Tibial nerve (tissue), 4 donors: Measurements from ENCODE around the gene SLC39A11. TPM values are rescaled to one million over a fixed set of nuclear protein-coding genes. Genes with fewer than 3 reads are reported as not detected.

Experiments used
- DNase-seq, 2 donors: peaks; one replicate each; pipeline ENCODE4 v3.0.0-alpha.2; 2019; ENCODE audit warnings: low spot score in 2 of 2
- H3K27ac ChIP-seq, 4 donors: fragments of 200-600 bp; sonication (generic) in 3 of 4; one replicate each; pipeline ENCODE4 v1.5.1; 2017 to 2019; ENCODE audit warnings: mild to moderate bottlenecking in 1 of 4
- H3K27me3 ChIP-seq, 2 donors: fragments of 200-600 bp; sonication (generic) in 1 of 2; one replicate each; pipeline versions ENCODE4 v1.5.1 to v1.6.0; 2017 to 2019
- H3K36me3 ChIP-seq, 3 donors: fragments of 200-600 bp; sonication (generic); one replicate each; pipeline ENCODE4 v1.5.1; 2018 to 2019
- H3K4me1 ChIP-seq, 4 donors: fragments of 200-600 bp; sonication (generic) in 3 of 4; one replicate each; pipeline ENCODE4 v1.5.1; 2017 to 2019
- H3K4me3 ChIP-seq, 4 donors: fragments of 200-600 bp; sonication (generic) in 3 of 4; one replicate each; pipeline ENCODE4 v1.5.1; 2017 to 2019; ENCODE audit warnings: mild to moderate bottlenecking in 1 of 4, moderate library complexity in 1 of 4
- H3K9me3 ChIP-seq, 4 donors: fragments of 200-600 bp; sonication (generic) in 3 of 4; one replicate each; pipeline ENCODE4 v1.5.1; 2017 to 2019
- EP300 ChIP-seq, 2 donors: sonication (generic); formaldehyde crosslinking; IDR thresholded peaks; one replicate each; pipeline ENCODE4 v1.6.1; 2017; ENCODE audit warnings: antibody characterized with exemption in 2 of 2, mild to moderate bottlenecking in 1 of 2
- POLR2A ChIP-seq, 2 donors: fragments of 450-650 bp; IDR thresholded peaks; one replicate each; pipeline ENCODE4 v1.6.1; 2017; ENCODE audit warnings: antibody characterized with exemption in 2 of 2, mild to moderate bottlenecking in 2 of 2, moderate library complexity in 2 of 2
- WGBS, 2 donors: methylation state at CpG; one replicate each; pipeline ENCODE4 v1.1.5; 2018; 5-methylcytosine and 5-hydroxymethylcytosine counted together
- total RNA-seq, 4 donors: library from RNA; depleted of rRNA; stranded (reverse); fragments of >200 nt; gene quantifications; one replicate each; pipeline ENCODE4 v1.1.0, GENCODE V29; 2016
- TF ChIP-seq, protein P1 (sequence below), 5 experiments: fragments of 200-600 bp in 3 of 5; fragments of 450-650 bp in 2 of 5; sonication (generic) in 3 of 5; IDR thresholded peaks; one replicate each; pipeline ENCODE4 v1.5.1; 2016 to 2019; ENCODE audit warnings: antibody characterized with exemption in 5 of 5, mild to moderate bottlenecking in 3 of 5, moderate library complexity in 2 of 5

SLC39A11 gene
- total RNA-seq, 4 donors from 2014 or later: 19.9 to 48.4 (median 37.5) TPM

DNA sequence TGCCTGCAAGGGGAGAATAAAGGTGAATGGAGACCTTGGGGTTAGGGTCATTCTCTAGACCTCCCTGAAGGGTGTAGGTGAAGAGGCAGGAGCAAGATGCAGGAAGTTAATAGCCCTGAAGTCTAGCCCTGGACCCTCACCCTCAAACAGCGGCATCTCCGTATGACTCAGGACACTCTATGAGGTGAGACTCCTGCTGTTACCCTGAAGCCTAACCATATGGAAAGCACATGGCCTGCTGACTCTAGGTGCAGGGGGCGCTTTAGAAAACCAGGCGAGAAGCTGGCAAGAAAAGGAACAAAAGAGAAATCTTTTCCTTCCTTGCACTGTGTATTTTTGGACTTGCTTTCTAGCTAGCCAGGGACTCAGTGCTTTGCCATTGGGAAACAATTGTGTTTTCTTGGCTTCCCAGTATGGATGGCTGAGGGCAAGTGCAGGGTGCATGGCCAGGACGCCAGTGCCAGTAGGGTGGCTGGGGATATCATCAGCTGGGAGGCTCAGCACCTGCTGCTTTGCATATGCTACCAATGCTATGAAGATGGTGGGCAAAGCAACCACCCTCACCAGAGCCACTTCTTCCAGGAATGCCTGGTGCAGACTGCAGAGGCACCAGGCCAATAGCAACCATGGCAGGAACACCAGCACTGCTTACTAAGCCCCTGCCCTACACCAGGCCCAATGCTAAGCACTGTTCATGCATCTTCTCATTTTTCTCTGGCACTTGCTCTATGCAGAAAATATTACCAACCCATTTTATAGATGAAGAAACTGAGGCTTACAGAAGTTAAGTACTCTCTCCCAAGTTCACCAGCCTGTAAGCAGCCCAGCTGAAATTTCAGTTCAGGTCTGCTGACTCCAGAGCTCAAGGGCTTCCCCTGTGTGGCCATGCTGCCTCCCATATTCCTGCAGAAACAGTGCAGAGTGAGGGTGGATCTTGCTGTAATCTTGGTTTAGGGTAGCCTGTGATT, 425.1 kb downstream of the SLC39A11 start:
- WGBS, 2 donors: 82 to 89% methylated on average over 5 of the region's 5 CpGs
- peak overlapping the region in 2 of 4 donors; percentile 66 to 81 for H3K27ac ChIP-seq

DNA sequence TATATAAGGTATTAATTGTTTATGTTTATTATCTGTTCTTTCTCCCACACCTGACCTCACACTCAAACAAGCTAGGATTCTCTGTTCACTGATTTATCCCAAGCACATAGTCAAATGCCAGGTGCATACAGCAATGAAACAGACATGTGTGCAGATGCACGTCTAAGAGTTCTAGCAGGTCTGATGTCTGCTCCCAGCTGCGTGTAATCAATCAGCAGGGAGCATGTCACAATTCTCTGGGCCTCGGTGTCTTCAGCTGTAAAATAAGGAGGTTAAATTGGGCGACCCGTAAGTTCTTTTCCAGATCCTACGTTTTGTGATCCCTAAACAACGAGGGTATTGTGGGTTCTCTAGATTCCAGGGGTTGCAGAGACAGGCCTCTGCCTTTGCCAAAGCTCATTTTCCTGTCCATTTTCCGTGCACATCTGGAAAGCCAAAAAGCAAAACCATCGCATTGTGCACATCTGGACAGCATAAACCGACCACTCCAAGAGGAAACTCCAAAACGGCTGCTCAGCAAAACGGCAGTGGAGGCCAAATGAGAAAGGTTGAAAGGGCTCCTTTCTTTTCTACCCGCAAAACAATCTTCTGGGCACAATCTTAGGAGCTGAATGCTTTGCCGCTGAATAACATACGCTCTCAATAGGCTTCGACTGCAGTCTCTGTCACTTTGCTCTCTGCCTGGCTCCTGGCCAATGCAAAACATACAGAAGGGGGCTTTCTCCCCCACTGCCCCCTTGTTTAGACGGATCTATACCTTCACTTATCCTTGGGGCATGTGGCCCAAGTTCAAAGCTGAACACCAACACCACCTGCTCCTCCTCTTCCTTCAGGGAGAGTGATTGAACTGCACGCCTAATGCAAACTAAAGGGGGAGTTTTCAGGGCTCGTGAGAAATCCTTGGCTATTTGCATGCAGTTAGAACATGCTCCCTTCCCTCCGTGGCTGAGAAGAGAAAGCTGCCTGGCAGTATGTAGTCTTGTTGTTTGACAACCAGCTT, 426.3 kb downstream of the SLC39A11 start:
- H3K4me1 ChIP-seq: peaks cover 0 to 27% (median 13%) of the 10 kb centered on the region in 4 donors
- peak in 1 of 2 donors; percentile 22 for TF ChIP-seq EP300 (IDR thresholded peaks at IDR 0.05)
- TF ChIP-seq, protein P1, sequence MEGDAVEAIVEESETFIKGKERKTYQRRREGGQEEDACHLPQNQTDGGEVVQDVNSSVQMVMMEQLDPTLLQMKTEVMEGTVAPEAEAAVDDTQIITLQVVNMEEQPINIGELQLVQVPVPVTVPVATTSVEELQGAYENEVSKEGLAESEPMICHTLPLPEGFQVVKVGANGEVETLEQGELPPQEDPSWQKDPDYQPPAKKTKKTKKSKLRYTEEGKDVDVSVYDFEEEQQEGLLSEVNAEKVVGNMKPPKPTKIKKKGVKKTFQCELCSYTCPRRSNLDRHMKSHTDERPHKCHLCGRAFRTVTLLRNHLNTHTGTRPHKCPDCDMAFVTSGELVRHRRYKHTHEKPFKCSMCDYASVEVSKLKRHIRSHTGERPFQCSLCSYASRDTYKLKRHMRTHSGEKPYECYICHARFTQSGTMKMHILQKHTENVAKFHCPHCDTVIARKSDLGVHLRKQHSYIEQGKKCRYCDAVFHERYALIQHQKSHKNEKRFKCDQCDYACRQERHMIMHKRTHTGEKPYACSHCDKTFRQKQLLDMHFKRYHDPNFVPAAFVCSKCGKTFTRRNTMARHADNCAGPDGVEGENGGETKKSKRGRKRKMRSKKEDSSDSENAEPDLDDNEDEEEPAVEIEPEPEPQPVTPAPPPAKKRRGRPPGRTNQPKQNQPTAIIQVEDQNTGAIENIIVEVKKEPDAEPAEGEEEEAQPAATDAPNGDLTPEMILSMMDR (IDR thresholded peaks at IDR 0.05): no peak

More for the DNA sequence above, 425.1 kb downstream of the SLC39A11 start:
- Histone ChIP-seq H3K4me1 (peaks cover 0 to 19% (median 8%) of the 10 kb centered on the region in 4 donors), H3K36me3 (no peaks in the 10 kb centered on the region), H3K4me3 (no peak overlapping the region), H3K9me3 (peaks cover 0 to 2% (median 0%) of the 10 kb centered on the region in 4 donors), H3K27me3 (no peaks in the 10 kb centered on the region)
- TF ChIP-seq POLR2A (IDR thresholded peaks at IDR 0.05) (no peak), EP300 (IDR thresholded peaks at IDR 0.05) (no peak)
- TF ChIP-seq, protein P1 (IDR thresholded peaks at IDR 0.05): no peak
- DNase-seq: no peak

DNA sequence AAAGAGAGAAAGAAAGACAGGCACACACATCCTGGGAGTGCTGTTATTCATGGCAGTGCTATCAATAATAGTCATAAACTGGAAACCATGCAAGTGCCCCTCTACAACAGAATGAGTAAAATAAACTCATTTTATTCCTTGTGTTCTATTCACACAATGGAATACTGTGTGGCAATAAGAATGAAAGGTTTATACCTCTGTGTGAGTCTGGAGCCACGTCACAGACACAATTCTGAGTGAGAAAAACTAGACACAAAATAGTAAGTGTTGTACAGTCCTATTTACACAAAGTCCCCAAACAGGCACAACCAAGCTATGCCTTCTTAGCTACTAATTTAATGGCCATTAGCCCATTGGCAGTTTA, 429.7 kb downstream of the SLC39A11 start:
- Histone ChIP-seq H3K36me3 (no peaks in the 10 kb centered on the region), H3K27me3 (no peaks in the 10 kb centered on the region), H3K9me3 (no peaks in the 10 kb centered on the region), H3K4me3 (no peak overlapping the region), H3K4me1 (peaks cover 0 to 31% (median 15%) of the 10 kb centered on the region in 4 donors), H3K27ac (peak overlapping the region in 1 of 4 donors; percentile 72)
- 53 to 58% methylated on average over 1 of the region's 1 CpG for WGBS, 2 donors
- TF ChIP-seq POLR2A (IDR thresholded peaks at IDR 0.05): no peak
- DNase-seq: no peak

More for the DNA sequence above, 426.3 kb downstream of the SLC39A11 start:
- Histone ChIP-seq H3K36me3 (no peaks in the 10 kb centered on the region), H3K9me3 (peaks cover 0 to 2% (median 0%) of the 10 kb centered on the region in 4 donors), H3K4me3 (no peak overlapping the region), H3K27ac (peak overlapping the region in 2 of 4 donors; percentile 66 to 81), H3K27me3 (no peaks in the 10 kb centered on the region)
- peak in 1 of 2 donors; percentile 9 for DNase-seq
- 25 to 29% methylated on average over 20 of the region's 20 CpGs for WGBS, 2 donors

DNA sequence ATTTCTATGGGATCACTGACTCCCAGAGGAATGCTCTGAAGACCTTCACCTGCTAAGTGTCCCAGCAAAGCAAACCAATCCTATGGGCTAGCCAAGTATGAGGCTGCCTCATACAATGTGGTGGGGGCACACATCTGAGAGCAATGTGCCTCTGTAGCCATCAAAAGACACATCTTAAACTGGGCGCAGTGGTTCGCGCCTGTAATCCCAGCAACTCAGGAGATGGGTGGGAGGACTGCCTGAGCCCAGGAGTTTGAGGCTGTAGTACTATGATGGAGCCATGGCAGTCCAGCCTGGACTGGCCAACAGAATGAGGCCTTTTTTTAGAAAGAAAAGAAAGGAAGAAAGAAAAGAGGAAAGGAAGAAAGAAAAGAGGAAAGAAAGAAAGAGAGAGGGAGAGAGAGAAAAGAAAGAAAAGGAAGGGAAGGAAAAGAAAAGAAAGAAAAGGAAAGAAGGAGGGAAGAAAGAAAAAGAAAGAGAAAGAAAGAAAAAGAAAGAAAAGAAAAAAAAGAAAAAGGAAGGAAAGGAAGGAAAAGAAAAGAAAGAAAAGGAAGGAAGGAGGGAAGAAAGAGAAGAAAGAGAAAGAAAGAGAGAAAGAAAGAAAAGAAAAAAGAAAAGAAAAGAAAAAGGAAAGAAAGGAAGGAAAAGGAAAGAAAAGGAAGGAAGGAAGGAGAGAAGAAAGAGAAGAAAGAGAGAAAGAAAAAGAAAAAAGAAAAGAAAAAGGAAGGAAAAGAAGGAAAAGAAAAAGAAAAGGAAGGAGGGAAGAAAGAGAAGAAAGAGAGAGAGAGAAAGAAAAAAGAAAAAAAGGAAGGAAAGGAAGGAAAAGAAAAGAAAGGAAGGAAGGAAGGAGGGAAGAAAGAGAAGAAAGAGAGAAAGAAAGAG, 430.3 kb downstream of the SLC39A11 start:
- peaks cover 0 to 29% (median 14%) of the 10 kb centered on the region in 4 donors for H3K4me1 ChIP-seq
- TF ChIP-seq, protein P1 (IDR thresholded peaks at IDR 0.05): no peak
- no peak for TF ChIP-seq EP300 (IDR thresholded peaks at IDR 0.05)
- no peak for TF ChIP-seq POLR2A (IDR thresholded peaks at IDR 0.05)
- H3K27me3 ChIP-seq: no peaks in the 10 kb centered on the region
- no peak for DNase-seq
- no peak overlapping the region for H3K4me3 ChIP-seq
- no peaks in the 10 kb centered on the region for H3K36me3 ChIP-seq
- WGBS, 2 donors: 65 to 95% methylated on average over 3 of the region's 3 CpGs
- H3K9me3 ChIP-seq: no peaks in the 10 kb centered on the region
- H3K27ac ChIP-seq: peak overlapping the region in 2 of 4 donors; percentile 25 to 72
